Endodermal cell (in vitro differentiated cells): ENCODE measurements around the gene EGLN3. TPM values are rescaled to one million over a fixed set of nuclear protein-coding genes. Genes with fewer than 3 reads are reported as not detected.
A peak's percentile ranks its signal among the peaks of the same experiment; 100 is the strongest.

Experiments
- DNase-seq: peaks from one replicate; pipeline ENCODE4 v3.0.0-alpha.2; 2017
- H3K27ac ChIP-seq: 2 replicates; pipeline ENCODE4 v1.5.1; 2013; ENCODE audit warnings: mild to moderate bottlenecking, low read depth, low read length, moderate library complexity
- H3K27me3 ChIP-seq: 2 replicates; pipeline ENCODE4 v1.6.1; 2013; ENCODE audit warnings: mild to moderate bottlenecking, low read length, moderate library complexity; ENCODE audit not compliant: insufficient read depth, control insufficient read depth, poor library complexity, severe bottlenecking
- H3K36me3 ChIP-seq: 2 replicates; pipeline ENCODE4 v1.7.0; 2013; ENCODE audit warnings: mild to moderate bottlenecking, low read length, moderate library complexity; ENCODE audit not compliant: control insufficient read depth, insufficient read depth
- H3K4me1 ChIP-seq: one replicate; pipeline ENCODE4 v1.7.0; 2013; ENCODE audit warnings: low read length; ENCODE audit not compliant: control insufficient read depth, insufficient read depth
- H3K4me3 ChIP-seq: 2 replicates; pipeline ENCODE4 v1.5.1; 2013; ENCODE audit warnings: mild to moderate bottlenecking, low read length, moderate library complexity
- H3K9ac ChIP-seq: 2 replicates; pipeline ENCODE4 v1.6.1; 2013; ENCODE audit warnings: mild to moderate bottlenecking, low read length, moderate library complexity; ENCODE audit not compliant: poor library complexity, severe bottlenecking; ENCODE audit errors: extremely low read depth
- H3K9me3 ChIP-seq: 2 replicates; pipeline ENCODE4 v1.6.1; 2013; ENCODE audit warnings: mild to moderate bottlenecking, low read length, moderate library complexity; ENCODE audit not compliant: control insufficient read depth
- H3K27ac Mint-ChIP-seq: 2 replicates; pipeline ENCODE4 v1.8.0; 2020; ENCODE audit warnings: mixed read lengths
- H3K27me3 Mint-ChIP-seq: 2 replicates; pipeline ENCODE4 v1.8.0; 2021; ENCODE audit warnings: mild to moderate bottlenecking, mixed read lengths; ENCODE audit not compliant: insufficient read depth
- H3K36me3 Mint-ChIP-seq: 2 replicates; pipeline ENCODE4 v1.8.0; 2020; ENCODE audit warnings: low read depth, mixed read lengths
- H3K4me1 Mint-ChIP-seq: 2 replicates; pipeline ENCODE4 v1.8.0; 2020; ENCODE audit warnings: mixed read lengths
- H3K4me3 Mint-ChIP-seq: 2 replicates; pipeline ENCODE4 v1.8.0; 2020; ENCODE audit warnings: mild to moderate bottlenecking, moderate library complexity, mixed read lengths
- H3K9me3 Mint-ChIP-seq: 2 replicates; pipeline ENCODE4 v1.8.0; 2020; ENCODE audit warnings: mild to moderate bottlenecking, mixed read lengths
- WGBS, 2 experiments: methylation state at CpG; one replicate each; pipeline versions ENCODE4 v1.1.5 to v1.1.7; 2013; ENCODE audit warnings: missing lambda C conversion rate in 2 of 2, mixed read lengths in 1 of 2; ENCODE audit not compliant: insufficient coverage in 1 of 2, insufficient read length in 1 of 2; 5-methylcytosine and 5-hydroxymethylcytosine counted together
- total RNA-seq, 2 donors: library from RNA; stranded (reverse); fragmentation: NEBNext Ultra II Directional in 1 of 2; extraction: Animal tissue kit (Norgen Biotek cat#: 25700) in 1 of 2; gene quantifications; 2 replicates in 1 of 2; 3 replicates in 1 of 2; pipeline ENCODE4 v1.2.1, GENCODE V29; 2021
- TF ChIP-seq, protein P1 (sequence below): fragments of 200-600 bp; sonication (generic); conservative IDR thresholded peaks from 2 replicates; pipeline ENCODE4 v1.5.0; 2021; ENCODE audit warnings: antibody characterized with exemption, mild to moderate bottlenecking

Gene EGLN3
- total RNA-seq, 2 donors from 2014 or later = 13.4 to 18.1 TPM

DNA sequence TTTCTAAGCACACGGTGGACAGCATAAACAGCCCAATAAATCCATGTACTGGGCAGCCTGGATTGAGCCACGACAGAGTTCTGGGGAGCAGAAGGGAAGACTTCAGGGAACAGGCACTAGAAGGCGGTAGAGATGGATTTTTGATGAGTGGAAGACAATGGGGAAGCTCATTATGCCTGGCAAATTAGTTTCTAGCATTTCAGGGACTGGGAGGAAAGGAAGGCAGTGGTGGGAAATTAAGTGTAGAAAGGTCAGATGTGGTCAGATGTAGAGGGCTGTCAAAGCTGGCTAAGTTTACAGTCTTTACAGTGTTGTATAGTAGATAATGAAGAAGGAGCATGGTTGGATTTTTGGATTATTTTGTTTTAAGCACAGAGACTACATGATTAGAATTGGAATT lies 9.2 kb downstream of the EGLN3 start:
- H3K27me3 Mint-ChIP-seq = peaks cover 4% of the 10 kb centered on the region
- H3K27ac Mint-ChIP-seq = peak overlapping the region; percentile 17
- Histone ChIP-seq H3K27ac (no peak overlapping the region), H3K9me3 (no peaks in the 10 kb centered on the region), H3K4me3 (peak overlapping the region; percentile 20), H3K36me3 (peaks cover 13% of the 10 kb centered on the region), H3K9ac (no peak overlapping the region), H3K27me3 (no peaks in the 10 kb centered on the region), H3K4me1 (peaks cover 29% of the 10 kb centered on the region)
- no peak for DNase-seq
- H3K4me3 Mint-ChIP-seq = no peak overlapping the region
- 84 to 90% methylated on average over 2 to 3 of the region's 3 CpGs for WGBS, 2 experiments
- H3K36me3 Mint-ChIP-seq = peaks cover 5% of the 10 kb centered on the region
- no peaks in the 10 kb centered on the region for H3K9me3 Mint-ChIP-seq
- TF ChIP-seq, protein P1, sequence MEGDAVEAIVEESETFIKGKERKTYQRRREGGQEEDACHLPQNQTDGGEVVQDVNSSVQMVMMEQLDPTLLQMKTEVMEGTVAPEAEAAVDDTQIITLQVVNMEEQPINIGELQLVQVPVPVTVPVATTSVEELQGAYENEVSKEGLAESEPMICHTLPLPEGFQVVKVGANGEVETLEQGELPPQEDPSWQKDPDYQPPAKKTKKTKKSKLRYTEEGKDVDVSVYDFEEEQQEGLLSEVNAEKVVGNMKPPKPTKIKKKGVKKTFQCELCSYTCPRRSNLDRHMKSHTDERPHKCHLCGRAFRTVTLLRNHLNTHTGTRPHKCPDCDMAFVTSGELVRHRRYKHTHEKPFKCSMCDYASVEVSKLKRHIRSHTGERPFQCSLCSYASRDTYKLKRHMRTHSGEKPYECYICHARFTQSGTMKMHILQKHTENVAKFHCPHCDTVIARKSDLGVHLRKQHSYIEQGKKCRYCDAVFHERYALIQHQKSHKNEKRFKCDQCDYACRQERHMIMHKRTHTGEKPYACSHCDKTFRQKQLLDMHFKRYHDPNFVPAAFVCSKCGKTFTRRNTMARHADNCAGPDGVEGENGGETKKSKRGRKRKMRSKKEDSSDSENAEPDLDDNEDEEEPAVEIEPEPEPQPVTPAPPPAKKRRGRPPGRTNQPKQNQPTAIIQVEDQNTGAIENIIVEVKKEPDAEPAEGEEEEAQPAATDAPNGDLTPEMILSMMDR = peak; percentile 23
- peaks cover 57% of the 10 kb centered on the region for H3K4me1 Mint-ChIP-seq

DNA sequence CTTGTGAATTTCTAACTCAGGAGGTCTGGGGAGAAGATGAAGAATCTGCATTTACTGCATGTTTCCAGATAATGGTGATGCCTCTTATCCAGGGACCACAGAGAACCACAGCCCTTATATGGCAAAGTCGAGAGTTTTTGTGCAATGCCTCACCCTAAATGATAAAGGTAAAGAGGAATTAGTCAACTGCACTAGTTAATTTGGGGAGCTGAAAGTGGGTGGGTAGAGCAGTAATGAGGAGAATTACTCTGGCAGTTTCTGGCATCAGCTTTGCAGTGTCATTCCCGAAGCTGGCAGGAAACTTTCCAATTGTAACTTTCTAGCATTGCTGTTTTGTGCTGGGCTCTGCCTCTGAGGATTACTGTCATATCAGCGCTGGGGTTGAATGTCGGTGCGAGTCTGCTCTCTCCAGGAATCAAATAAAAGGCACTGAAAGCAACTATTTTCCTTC lies 10.3 kb downstream of the EGLN3 start:
- no peak overlapping the region for H3K27ac ChIP-seq
- H3K4me1 ChIP-seq = peaks cover 30% of the 10 kb centered on the region
- H3K9ac ChIP-seq = no peak overlapping the region
- H3K36me3 ChIP-seq = peaks cover 10% of the 10 kb centered on the region
- no peaks in the 10 kb centered on the region for H3K9me3 ChIP-seq
- no peaks in the 10 kb centered on the region for H3K27me3 ChIP-seq
- no peak for DNase-seq
- no peaks in the 10 kb centered on the region for H3K9me3 Mint-ChIP-seq
- peak overlapping the region; percentile 5 for H3K4me3 ChIP-seq
- H3K4me3 Mint-ChIP-seq = no peak overlapping the region
- peak overlapping the region; percentile 8 for H3K27ac Mint-ChIP-seq
- TF ChIP-seq, protein P1 = no peak
- 76 to 83% methylated on average over 4 to 5 of the region's 5 CpGs for WGBS, 2 experiments
- peaks cover 4% of the 10 kb centered on the region for H3K27me3 Mint-ChIP-seq
- H3K36me3 Mint-ChIP-seq = peaks cover 5% of the 10 kb centered on the region
- peaks cover 66% of the 10 kb centered on the region for H3K4me1 Mint-ChIP-seq

DNA sequence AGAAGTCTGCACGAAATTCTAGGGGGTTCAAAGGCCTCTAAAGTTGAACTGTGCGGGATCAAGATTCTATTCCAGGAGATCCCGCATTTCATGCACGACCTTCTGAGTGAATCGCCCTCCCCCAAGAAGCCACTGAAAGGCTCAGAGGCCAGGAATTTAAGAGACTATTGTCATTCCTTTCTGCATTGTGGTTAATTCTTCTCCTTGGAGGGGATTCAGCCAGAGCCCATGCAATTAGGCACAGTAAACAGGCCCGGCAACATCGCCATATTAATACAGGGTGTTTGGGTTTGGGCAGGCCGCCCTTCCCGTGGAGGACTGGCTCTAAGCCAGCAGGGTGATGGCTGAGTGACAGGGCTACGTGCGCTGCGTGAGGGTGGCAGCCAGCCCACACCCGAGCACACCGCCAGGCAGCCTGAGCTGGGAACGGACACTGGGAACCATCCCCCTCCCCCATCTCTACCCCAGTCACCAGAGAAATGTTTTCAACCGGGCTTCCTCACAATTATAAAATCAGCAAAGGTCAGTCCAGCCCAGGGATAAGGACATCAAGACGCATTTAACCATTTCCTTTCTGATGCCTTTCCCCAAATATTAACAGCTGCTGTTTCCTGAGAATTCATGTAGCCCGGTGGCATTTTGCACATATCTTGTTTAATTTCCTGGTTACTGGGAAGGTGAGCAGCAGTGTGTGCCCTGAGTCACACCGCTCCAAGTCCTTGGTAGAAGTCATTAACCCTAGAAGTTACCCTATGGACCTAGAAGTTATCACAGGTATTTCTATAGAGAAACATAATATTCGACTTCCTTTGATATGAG lies 12.5 kb downstream of the EGLN3 start:
- Histone ChIP-seq H3K9me3 (no peaks in the 10 kb centered on the region), H3K9ac (no peak overlapping the region), H3K36me3 (peaks cover 5% of the 10 kb centered on the region), H3K4me1 (peaks cover 27% of the 10 kb centered on the region), H3K4me3 (no peak overlapping the region), H3K27me3 (no peaks in the 10 kb centered on the region), H3K27ac (peak overlapping the region; percentile 65)
- Mint-ChIP-seq H3K27me3 (peaks cover 4% of the 10 kb centered on the region), H3K4me1 (peaks cover 73% of the 10 kb centered on the region), H3K27ac (peak overlapping the region; percentile 88), H3K36me3 (no peaks in the 10 kb centered on the region), H3K9me3 (no peaks in the 10 kb centered on the region), H3K4me3 (peak overlapping the region; percentile 26)
- TF ChIP-seq, protein P1 = no peak
- DNase-seq = peak; percentile 81
- whole genome bisulfite sequencing, 2 experiments = 44 to 46% methylated on average over 7 to 20 of the region's 20 CpGs
